Activated CD8-positive, alpha-beta memory T cell treated with anti-CD3 and anti-CD28 coated beads for 36 hours (primary cell): ENCODE results near the gene UXS1. TPM values are rescaled to one million over a fixed set of nuclear protein-coding genes. Genes with fewer than 3 reads are reported as not detected.

Experiments used
- CTCF ChIA-PET: fragments of 350-600 bp; sonication (Branson Sonifier 250); formaldehyde crosslinking; loops from one replicate; lab custom pipeline; 2021; ENCODE audit warnings: antibody characterized with exemption; lab: Charles Lee
- POLR2A ChIA-PET: fragments of 350-600 bp; sonication (Branson Sonifier 250); formaldehyde crosslinking; loops from one replicate; lab custom pipeline; 2021; ENCODE audit warnings: antibody characterized with exemption; lab: Charles Lee
- total RNA-seq, 2 experiments: library from RNA; stranded (reverse); gene quantifications; one replicate each; pipeline ENCODE4 v1.2.3, GENCODE V29; 2021

Gene UXS1
- total RNA-seq, 2 experiments from 2014 or later: 42.0 to 43.9 TPM

DNA sequence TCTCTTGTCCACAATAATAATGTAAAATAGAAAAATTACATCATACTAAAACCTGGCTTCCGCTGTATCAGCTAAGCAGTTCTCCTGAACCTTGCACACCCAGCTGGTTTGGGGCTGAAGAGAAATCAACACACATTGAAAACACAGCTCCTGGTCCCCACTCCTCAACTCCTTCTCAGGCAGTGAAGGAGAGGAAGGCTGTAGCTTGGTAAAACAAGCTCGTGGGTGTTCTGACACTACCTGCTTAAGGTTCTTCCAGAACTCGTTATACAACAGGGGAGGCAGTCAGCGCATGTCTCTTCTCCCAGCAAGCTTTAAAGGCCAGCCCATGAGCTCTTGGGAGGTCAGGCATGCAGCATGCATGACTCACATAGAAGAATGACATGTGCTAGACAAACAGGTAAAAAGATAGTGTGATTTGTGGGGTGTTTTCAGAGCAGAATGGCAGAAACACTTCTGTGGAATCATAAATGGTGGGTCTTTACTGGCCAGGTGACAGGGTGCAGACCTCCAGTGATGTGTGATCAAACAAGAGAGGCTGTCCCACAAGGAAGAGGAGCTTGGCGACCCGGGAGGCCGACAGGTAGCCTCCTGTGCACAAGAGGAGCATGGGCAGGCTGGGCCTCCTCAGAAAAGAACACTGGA is 69.1 kb downstream of the UXS1 start:
- ChIA-PET POLR2A (no interaction called here), CTCF (no interaction called here)

DNA sequence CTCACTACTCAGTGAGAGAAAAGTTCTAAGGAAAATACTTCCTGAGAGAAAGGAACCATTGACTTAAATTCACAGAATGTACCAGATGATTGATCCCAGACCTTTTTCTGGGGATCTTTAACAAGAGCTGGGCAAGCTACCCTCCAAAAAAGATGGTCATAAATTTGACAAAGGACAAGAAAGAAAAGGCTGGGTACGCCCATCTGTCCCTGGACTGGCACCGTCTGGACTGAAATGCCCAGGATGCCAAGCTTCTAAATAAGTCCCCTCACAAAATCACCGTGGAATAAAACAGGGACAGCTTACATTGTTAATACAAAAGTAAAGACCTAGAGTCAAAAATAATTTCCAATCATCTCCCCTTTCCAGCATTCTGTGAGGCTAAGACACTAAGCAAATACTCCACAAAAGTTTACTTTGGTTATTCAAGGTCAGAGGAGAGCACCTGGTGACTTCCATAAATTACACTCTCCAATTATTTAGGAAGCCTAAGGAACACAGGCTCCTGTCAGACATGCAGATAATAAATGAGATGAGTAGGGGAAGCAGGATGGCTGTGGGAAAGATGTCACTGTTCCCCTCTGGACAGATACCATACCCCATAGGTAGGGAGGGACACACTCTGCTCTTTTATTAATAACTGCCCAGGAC is 69.9 kb downstream of the UXS1 start:
- POLR2A ChIA-PET: no interaction called here

DNA sequence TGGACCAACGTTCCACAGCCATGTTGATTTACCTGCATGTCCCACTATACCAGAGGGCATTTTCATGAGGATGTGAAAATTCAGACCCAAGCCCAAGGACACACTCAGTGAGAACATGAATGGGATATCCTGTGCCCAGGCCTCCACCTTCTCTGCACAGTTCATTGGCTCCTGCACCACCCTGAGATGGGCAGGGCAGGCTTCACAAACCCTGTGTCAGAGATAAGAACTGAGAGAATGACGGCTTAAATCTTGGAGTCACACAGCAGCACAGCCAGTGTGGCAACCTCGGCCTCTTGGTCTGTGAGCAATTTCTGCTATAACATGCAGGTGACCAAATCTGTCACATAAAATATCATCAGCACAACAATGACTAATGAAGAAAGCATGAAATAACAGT is 71.9 kb downstream of the UXS1 start:
- CTCF ChIA-PET: no interaction called here
- POLR2A ChIA-PET: no interaction called here

More for the DNA sequence above, 69.9 kb downstream of the UXS1 start:
- CTCF ChIA-PET: no interaction called here

DNA sequence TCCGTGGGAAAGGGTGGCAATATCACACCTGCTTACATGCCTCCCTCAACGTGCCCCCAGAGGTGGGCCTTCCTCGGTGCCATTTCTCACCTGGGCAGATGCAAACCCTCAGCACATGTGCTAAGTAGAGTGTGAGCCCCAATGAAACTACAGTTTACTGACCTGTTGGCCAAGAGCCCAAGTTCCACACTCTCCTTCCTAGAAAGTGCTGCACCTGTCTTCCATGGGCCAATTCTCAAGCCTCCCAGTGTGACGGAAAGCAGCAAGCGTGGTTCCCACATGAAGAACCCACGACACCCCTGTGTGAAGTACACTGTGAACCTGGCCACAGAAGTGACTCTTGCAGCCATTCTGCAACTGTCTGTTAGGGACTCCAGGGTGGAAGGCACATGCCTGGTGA is 73.7 kb downstream of the UXS1 start:
- POLR2A ChIA-PET: no interaction called here

DNA sequence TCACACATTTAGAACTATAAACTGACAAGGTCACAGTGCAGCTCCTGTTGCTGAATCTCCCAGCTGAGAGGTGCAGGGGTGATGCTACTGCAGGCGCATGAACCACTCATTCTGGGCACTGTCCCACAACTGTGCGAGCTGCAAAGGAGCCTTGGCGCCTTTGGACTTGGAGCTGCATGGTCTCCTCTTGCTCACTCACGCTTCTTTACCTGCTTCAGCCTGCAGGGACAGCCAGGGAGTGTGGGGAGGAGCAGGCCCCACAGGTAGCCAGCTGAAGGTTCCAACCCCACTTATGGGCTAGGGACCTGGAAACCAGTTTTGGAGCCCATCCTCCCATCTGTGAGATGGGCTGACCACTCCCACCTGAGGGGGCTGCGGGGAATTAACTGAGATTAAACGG is 75.0 kb downstream of the UXS1 start:
- ChIA-PET POLR2A (no interaction called here), CTCF (no interaction called here)

More for the DNA sequence above, 73.7 kb downstream of the UXS1 start:
- CTCF ChIA-PET: no interaction called here

DNA sequence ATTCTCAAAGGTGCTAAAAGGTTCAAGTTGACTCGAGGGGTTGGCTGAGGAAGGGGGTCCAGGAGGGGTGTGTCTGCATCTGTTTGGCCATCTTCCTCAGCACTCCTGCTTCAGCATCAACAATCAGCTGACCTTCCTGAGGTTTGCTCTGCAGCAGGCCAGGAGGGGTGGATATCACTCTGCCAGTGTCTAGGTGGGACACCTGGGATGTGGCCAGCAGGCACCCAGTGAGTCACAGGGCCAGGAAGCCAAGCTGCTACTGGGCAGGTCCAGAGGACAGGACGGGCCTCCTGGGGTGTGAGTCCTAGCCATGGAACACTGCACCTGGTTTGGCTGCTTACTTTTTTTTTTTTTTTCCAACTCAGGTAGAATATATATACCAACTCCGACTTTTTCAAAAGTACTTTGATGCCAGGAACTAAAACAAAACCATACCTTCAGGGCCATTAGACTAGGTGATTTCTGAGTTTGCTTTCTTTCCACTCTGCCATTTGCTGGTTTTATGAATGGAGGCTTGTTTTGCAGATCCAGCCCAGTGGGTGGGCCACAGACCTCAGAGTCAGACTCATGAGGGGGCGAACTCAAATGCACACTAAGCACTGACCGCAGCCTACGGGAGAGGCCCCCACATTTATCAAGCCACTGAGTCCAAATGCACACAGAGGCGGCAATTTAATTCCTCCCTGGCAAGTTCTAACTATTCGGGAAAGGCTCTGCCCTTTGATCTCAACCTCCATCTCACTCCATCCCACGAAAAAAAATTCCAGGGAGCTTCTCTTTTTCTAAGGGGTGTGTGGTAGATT is 76.0 kb downstream of the UXS1 start:
- ChIA-PET CTCF (no interaction called here), POLR2A (no interaction called here)

DNA sequence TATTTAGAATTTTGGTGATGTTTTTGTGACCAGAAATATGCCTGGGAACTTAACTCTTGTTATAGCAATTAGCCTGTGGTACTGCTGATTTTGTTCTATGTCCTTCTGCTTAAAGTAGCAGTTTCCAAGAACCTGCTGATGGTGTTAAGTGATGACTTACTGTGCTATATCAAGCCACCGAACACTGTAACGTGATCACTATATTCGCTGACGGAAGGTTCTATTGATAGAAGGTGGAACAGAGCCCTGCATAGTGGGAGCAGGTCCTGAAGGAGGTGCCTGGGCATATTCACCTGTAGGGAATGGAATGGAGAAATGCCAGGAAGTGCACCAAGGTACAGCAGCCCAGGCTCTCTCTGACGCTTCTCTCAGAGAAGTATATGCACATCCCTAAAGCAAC is 76.8 kb downstream of the UXS1 start:
- CTCF ChIA-PET: no interaction called here
- POLR2A ChIA-PET: no interaction called here

DNA sequence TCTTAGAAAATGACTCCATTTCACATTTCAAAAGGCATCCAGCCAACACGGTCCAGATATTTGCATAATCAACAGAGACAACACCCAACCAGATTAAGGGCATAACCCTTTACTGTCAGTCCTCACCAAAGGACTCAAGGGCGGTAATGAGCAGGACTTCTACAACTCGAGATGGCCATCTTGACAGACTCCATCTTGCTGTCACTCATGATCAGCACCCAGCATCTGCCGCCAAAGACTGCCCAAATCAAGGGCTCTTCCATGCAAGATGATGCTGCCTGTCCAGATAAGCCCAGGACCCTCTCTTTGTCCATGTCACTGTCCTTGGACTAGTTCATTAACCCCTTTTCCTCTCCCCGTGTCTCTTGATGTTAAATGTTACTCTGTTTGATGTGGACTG is 77.9 kb downstream of the UXS1 start:
- ChIA-PET CTCF (interaction anchor here (1.0 kb wide), 1 partner anchor 12 kb away, joined by 3 read pairs; no protein-coding TSS in a partner anchor), POLR2A (no interaction called here)

DNA sequence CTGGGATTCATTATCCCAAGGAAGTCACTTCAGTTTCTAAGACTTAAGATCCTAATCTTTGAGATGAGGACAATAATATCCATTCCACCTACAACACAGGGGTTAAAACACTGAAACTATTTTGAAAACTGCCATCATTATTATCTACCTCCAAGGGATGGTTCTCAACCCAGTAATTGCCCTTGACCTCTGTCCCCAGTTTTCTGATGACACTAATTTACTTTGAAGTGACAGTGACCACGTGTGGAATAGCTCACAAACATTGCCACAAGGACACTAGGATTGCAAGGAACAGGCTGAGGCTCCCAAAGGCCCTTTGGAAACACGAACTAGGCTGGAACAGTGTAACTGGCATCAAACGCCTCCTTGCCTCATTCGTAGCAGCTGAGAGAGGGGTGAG is 78.4 kb downstream of the UXS1 start:
- POLR2A ChIA-PET: no interaction called here

DNA sequence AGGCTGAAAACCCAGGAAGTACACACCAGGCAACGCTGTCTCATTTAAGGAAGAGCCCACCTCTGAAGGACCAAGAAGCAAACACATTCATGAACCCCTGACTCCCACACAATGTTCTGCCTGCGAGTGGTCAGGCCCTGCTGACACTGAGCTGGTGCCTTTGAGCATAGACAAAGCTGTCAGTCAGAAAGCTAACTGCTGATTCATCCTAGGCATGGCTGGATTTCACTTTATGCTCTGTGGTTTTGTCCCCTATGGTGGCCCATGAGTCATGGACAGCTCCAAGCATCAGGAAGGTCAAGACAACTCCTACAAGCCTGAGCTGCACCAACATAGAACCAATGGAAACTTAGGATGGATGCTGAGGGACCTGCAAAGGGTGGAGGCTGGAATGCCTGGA is 78.9 kb downstream of the UXS1 start:
- ChIA-PET CTCF (no interaction called here), POLR2A (no interaction called here)

More for the DNA sequence above, 78.4 kb downstream of the UXS1 start:
- CTCF ChIA-PET: no interaction called here

DNA sequence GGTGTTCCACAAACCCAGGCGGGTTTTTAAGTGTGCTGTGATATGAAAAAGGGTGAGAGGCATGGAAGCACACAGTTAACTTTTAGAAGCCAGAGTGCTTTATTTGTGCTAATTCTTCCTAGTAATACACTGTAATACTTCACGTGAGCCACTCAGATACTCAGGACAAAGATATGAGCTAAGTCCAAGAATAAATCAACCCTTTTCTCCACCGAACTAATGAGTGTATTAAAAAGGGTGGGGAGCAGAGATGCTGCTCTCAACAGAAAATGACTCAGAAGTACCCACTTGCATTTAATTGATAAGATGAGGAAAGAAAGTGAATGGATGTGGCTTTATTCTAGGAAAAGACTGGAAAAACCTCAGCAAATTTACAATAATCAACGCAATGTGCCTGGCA is 79.9 kb downstream of the UXS1 start:
- POLR2A ChIA-PET: no interaction called here
- CTCF ChIA-PET: no interaction called here

DNA sequence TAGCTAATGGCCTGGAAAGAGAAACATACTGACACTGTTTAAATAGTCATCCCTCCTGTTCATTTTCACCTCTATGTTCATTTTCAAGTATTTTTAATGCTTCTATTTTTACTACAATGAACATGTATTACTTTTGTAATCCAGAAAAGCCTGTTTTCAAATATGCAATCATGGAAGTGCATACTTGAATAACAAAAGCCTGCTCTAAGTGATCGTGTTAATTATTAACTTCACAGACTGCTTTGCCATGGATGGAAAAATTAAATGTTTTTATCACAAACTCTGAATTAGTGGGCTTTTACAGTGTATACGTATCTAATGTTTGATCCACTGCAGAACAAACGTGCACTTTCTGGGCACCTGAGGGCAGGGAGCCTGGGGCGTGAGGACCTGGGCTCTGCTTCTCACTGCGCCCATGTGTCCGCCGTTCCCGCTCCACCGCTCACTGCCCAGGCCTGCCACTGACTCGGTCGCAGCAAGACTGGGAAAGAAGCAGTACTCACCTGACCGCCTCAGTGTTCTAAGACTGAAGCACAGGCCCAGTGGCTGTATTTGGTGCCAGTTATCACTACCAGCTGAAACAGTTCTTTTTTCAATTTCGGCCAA is 80.6 kb downstream of the UXS1 start:
- ChIA-PET CTCF (no interaction called here), POLR2A (no interaction called here)

DNA sequence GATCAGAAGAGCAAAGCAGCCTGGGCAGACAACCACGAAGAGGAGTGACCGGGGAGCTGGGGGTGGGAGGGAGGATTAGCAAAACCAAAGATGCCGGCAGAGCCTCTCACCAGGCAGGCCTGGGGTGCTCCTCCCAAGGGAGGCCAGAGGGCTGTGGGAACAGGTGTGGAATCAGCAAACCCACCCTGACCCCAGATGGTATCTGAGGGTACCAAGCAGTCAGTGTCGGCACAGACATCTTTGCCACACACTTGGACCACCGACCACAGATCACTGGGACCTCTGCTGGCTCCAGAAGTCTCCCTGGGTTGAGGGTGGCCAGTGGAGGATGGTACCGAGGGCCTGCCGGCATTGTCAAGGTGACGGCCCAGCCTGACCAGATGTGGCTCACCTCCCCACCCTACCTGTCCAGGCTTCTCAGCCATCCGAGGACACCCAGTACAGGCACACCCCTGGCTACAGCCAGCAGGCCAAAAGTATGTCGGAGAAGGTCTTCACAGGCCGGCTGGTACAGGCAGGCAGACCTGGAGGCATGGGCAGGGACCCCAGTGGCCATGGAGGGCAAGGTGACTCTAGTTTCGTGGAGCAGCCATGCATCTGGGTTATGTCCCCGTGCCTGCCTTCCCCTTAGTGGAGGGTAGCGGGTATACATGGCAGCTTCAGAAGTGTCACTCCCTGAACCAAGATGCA is 82.1 kb downstream of the UXS1 start:
- ChIA-PET POLR2A (no interaction called here), CTCF (interaction anchor here (0.7 kb wide), 1 partner anchor 186 kb away, joined by 3 read pairs; no protein-coding TSS in a partner anchor)

DNA sequence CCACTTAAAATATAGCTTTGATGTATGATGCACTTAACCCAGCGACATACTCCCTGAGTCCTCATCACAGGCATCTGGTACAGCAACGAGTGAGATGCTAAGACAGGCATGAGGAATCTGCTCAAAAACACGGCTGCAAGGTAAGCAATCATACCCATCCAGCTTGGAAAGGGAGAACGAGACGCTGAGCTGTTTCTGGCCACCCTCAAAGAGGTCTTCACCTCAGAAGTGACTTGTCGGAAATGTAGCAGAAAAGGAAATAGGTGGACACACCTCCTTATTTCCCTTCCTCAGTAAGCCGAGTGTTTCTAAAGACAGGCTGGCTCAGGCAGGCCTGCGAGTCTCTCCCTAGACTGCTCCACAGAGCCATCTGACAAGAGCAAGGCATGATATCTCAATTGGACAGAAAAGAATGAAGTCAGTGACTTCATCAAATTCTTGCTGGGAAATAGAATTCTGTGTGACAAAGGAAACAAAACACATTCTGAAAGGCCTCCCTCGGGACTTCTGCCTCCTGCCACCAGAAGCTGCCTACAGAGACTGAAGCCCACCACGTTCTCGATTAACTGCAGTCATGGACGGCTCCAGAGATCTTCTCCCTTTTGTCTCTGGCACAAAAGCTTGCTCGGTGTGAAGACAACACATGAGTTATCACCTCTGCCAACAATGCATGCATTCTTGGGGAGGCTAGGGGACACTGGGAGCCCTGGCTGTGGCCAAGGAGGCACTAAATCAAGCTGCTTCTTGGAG is 84.3 kb downstream of the UXS1 start:
- ChIA-PET POLR2A (no interaction called here), CTCF (interaction anchor here (0.7 kb wide), 1 partner anchor 61 kb away, joined by 3 read pairs; no protein-coding TSS in a partner anchor)

DNA sequence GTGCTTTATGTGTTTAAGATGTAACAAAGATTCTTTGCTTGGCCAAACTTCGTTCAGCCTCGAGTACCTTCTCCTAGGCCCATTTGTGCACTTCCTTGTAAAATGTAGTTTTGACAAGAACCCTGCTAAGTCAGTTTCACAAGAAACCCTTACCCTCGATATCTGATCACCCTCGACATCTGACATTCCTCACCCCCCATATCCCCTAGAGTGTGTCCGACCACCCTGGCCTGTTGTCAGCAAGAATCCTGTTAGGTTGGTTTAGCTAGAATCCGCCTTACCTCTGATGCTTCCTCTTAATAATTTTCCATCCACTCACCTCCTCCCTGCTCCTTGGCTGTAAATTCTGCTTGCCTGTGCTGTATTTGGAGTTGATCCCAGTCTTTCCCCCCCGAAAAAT is 85.3 kb downstream of the UXS1 start:
- POLR2A ChIA-PET: no interaction called here
- CTCF ChIA-PET: no interaction called here

DNA sequence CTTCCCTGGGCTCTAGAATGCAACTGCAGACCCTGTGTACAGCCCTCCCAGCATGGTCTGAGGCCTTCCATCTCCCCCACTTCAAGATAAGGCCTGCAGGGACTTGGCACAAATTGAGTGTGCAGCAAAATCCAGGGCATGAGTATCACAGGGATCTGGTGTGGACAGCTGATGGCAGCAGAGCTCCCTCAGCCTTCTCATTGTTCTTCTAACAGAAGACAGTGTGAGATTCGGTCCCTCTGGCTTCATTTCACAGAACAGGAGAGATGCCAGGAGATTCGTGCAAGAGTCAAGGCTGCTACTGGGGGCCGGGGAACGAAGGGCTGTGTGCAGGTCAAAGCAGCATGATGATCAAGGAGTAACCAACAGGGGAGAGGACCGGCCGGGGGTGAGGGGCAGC is 85.8 kb downstream of the UXS1 start:
- ChIA-PET POLR2A (no interaction called here), CTCF (no interaction called here)

DNA sequence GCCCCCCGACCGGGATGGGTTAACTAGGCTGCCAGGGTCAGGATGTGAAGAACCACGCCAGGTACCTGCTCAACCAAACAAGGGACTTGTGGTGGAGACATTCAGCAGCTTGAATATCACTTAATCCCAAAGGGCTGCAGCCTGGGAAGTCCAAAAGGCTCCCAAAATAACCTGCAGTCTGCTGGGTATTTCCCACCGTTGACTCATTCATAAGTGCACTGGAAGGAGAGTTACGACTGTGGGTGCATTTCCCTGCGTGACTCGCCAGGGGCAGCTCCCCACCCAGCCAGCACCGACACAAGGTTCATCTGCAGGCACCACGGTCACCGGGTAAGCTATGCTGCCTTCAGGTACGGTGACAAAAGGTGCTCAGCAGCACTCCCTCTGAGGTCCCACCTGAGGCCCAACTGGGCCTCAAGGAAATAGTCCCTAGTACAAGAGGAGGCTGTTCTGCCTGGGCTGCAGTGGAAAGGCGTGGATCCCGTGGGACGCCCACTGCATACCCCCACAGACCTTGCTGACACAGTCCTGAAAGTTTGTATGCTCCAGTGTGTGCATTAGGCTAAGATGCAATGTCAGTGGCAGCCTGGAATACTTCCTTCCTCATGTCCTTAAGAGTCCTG is 86.5 kb downstream of the UXS1 start:
- CTCF ChIA-PET: interaction anchor here (1.0 kb wide), 1 partner anchor 88 kb away, joined by 3 read pairs; no protein-coding TSS in a partner anchor
- POLR2A ChIA-PET: no interaction called here
